ENCODE measurements around the gene AUTS2. TPM values are rescaled to one million over a fixed set of nuclear protein-coding genes. Genes with fewer than 3 reads are reported as not detected.

The AUTS2 gene
- polyA plus RNA-seq, 1 donor (not counting 4 experiments of a cell fraction or from before 2014, with no cell fraction given), result 4.7 TPM

DNA sequence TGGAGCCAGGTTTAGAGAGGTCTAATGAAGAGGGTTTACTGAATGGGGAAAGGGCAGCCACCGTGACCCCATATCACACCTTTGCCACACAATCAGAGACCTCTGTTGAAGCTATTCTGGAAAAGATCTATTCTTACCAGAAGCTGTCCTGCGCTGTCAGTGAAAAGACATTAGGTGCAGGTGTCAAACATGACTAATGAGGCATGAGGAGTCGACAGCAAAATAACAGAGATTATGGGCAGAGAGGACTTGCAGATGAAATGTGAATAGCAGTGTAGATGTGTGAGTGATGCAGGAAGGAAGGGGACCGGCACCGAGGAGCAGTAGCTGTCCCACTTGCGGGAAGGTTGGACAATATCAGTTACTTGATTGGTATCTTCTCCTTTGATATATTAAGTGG is 906.0 kb downstream of the AUTS2 start:
- FAIRE-seq (no peak), DNase-seq (ENCODE audit: low read depth, low spot score) (no peak)
- dilution Hi-C loops (cut with MboI; ENCODE audit: extremely low pct_ligation_motif_present, low sequenced_read_pairs), result no loop called here
- H2AFZ ChIP-seq (ENCODE audit: control insufficient read depth, low read length), result no peak overlapping the region
- no peaks in the 10 kb centered on the region for H4K20me1 ChIP-seq (ENCODE audit: control insufficient read depth, extremely low read depth, insufficient read depth, low read length)
- H3K79me2 ChIP-seq (ENCODE audit: control insufficient read depth, insufficient read depth, low read length), result no peaks in the 10 kb centered on the region
- no peaks in the 10 kb centered on the region for H3K9me1 ChIP-seq (ENCODE audit: control insufficient read depth, extremely low read depth, insufficient read depth, low read length)
- no peak overlapping the region for H3K4me2 ChIP-seq (ENCODE audit: control insufficient read depth, extremely low read depth, insufficient read depth, low read depth, low read length)
- H3K9me3 ChIP-seq (ENCODE audit: control insufficient read depth, low read depth, low read length), result no peaks in the 10 kb centered on the region
- H3K27me3 ChIP-seq (ENCODE audit: control insufficient read depth, extremely low read depth, insufficient read depth, low read length), result peaks cover 2% of the 10 kb centered on the region
- no peak overlapping the region for H3K27ac ChIP-seq (ENCODE audit: control insufficient read depth, insufficient read depth, low read length)
- no peaks in the 10 kb centered on the region for H3K4me1 ChIP-seq (ENCODE audit: control insufficient read depth, extremely low read depth, insufficient read depth, low read length)
- no peak overlapping the region for H3K9ac ChIP-seq (ENCODE audit: control insufficient read depth, extremely low read depth, insufficient read depth, low read length)
- H3K36me3 ChIP-seq (ENCODE audit: control insufficient read depth in 2 of 2, extremely low read depth in 1 of 2, insufficient read depth in 2 of 2, low read length in 2 of 2), result no peaks in the 10 kb centered on the region
- H3K4me3 ChIP-seq (ENCODE audit: control insufficient read depth in 2 of 3, extremely low read depth in 1 of 3, insufficient read depth in 2 of 3, low read depth in 1 of 3, low read length in 3 of 3), result no peak overlapping the region
- TF ChIP-seq EZH2 (IDR thresholded peaks at IDR 0.05; ENCODE audit: low read length), result no peak
- TF ChIP-seq, protein P1, sequence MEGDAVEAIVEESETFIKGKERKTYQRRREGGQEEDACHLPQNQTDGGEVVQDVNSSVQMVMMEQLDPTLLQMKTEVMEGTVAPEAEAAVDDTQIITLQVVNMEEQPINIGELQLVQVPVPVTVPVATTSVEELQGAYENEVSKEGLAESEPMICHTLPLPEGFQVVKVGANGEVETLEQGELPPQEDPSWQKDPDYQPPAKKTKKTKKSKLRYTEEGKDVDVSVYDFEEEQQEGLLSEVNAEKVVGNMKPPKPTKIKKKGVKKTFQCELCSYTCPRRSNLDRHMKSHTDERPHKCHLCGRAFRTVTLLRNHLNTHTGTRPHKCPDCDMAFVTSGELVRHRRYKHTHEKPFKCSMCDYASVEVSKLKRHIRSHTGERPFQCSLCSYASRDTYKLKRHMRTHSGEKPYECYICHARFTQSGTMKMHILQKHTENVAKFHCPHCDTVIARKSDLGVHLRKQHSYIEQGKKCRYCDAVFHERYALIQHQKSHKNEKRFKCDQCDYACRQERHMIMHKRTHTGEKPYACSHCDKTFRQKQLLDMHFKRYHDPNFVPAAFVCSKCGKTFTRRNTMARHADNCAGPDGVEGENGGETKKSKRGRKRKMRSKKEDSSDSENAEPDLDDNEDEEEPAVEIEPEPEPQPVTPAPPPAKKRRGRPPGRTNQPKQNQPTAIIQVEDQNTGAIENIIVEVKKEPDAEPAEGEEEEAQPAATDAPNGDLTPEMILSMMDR (optimal IDR thresholded peaks at IDR 0.05 in 1 of 3, IDR thresholded peaks at IDR 0.05 in 1 of 3, conservative IDR thresholded peaks at IDR 0.05 in 1 of 3; ENCODE audit: extremely low read depth in 1 of 3, insufficient read depth in 2 of 3, low read length in 3 of 3), result no peak

DNA sequence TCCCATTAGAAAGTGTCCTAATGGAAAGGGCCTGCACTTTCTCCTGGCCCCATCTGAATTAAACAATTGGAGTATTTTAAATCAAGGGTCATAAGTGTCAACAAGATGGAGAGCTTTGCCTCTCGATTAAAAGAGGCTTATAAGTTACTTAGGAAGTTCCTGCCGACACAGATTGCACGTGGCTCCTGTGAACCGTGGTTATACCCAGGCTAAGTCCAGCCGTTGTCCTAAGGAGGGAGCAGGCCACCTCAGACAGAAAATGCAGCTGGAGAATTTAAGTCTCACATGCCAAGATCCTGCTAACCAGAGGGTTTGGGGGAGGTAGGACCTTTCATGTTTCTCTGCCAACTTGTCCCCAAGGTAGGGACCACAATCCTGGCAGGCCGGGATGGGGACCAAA is 907.2 kb downstream of the AUTS2 start:
- Histone ChIP-seq H3K9me1 (ENCODE audit: control insufficient read depth, extremely low read depth, insufficient read depth, low read length) (no peaks in the 10 kb centered on the region), H2AFZ (ENCODE audit: control insufficient read depth, low read length) (no peak overlapping the region), H3K27me3 (ENCODE audit: control insufficient read depth, extremely low read depth, insufficient read depth, low read length) (peaks cover 6% of the 10 kb centered on the region), H4K20me1 (ENCODE audit: control insufficient read depth, extremely low read depth, insufficient read depth, low read length) (no peaks in the 10 kb centered on the region), H3K4me1 (ENCODE audit: control insufficient read depth, extremely low read depth, insufficient read depth, low read length) (no peaks in the 10 kb centered on the region), H3K9me3 (ENCODE audit: control insufficient read depth, low read depth, low read length) (no peaks in the 10 kb centered on the region), H3K27ac (ENCODE audit: control insufficient read depth, insufficient read depth, low read length) (no peak overlapping the region), H3K4me2 (ENCODE audit: control insufficient read depth, extremely low read depth, insufficient read depth, low read depth, low read length) (no peak overlapping the region), H3K4me3 (ENCODE audit: control insufficient read depth in 2 of 3, extremely low read depth in 1 of 3, insufficient read depth in 2 of 3, low read depth in 1 of 3, low read length in 3 of 3) (no peak overlapping the region), H3K36me3 (ENCODE audit: control insufficient read depth in 2 of 2, extremely low read depth in 1 of 2, insufficient read depth in 2 of 2, low read length in 2 of 2) (no peaks in the 10 kb centered on the region), H3K79me2 (ENCODE audit: control insufficient read depth, insufficient read depth, low read length) (no peaks in the 10 kb centered on the region), H3K9ac (ENCODE audit: control insufficient read depth, extremely low read depth, insufficient read depth, low read length) (no peak overlapping the region)
- DNase-seq (ENCODE audit: low read depth, low spot score) (no peak), FAIRE-seq (no peak)
- no peak for TF ChIP-seq EZH2 (IDR thresholded peaks at IDR 0.05; ENCODE audit: low read length)
- TF ChIP-seq, protein P1 (optimal IDR thresholded peaks at IDR 0.05 in 1 of 3, IDR thresholded peaks at IDR 0.05 in 1 of 3, conservative IDR thresholded peaks at IDR 0.05 in 1 of 3; ENCODE audit: extremely low read depth in 1 of 3, insufficient read depth in 2 of 3, low read length in 3 of 3), result no peak
- dilution Hi-C loops (cut with MboI; ENCODE audit: extremely low pct_ligation_motif_present, low sequenced_read_pairs), result no loop called here
